Measurements from ENCODE around the gene PARD3B. TPM values are rescaled to one million over a fixed set of nuclear protein-coding genes. Genes with fewer than 3 reads are reported as not detected.
A peak's percentile ranks its signal among the peaks of the same experiment; 100 is the strongest.
"Not testable (repeated sequence)": the region's sequence is repeated elsewhere in the genome, so short reads cannot be mapped to it uniquely, and the experiment has no call there.

Gene PARD3B
- total and polyA plus RNA-seq, 2 of the 13 experiments (the other 11 are each of a cell fraction or from before 2014, with no cell fraction given), result 0.71 to 2.3 TPM

DNA sequence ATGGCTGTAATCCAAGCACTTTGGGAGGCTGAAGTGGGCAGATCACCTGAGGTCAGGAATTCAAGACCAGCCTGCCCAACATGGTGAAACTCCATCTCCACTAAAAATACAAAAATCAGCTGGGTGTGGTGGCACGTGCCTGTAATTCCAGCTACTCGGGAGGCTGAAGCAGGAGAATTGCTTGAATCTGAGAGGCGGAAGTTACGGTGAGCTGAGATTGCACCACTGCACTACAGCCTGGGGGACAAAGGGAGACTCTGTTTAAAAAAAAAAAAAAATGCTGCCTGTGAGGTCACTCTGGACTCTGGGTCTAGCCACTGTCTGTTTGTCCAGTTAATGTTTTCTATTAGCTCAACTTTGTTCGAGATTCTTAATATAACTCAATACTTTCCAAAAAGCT lies 673.5 kb downstream of the PARD3B start (continued):
- TF ChIP-seq SMYD3 (CRISPR knock-in tag; IDR thresholded peaks at IDR 0.05), result 0 out of 2 replicates have a peak, but pooled peaks have one; percentile 39
- peak; percentile 38 for TF ChIP-seq TEAD3 (CRISPR knock-in tag; optimal IDR thresholded peaks at IDR 0.05; ENCODE audit: borderline replicate concordance)
- peak; percentile 15; the same call in 1 of the 2 replicates for TF ChIP-seq KAT8 (CRISPR knock-in tag; IDR thresholded peaks at IDR 0.05)
- TF ChIP-seq, protein P1, sequence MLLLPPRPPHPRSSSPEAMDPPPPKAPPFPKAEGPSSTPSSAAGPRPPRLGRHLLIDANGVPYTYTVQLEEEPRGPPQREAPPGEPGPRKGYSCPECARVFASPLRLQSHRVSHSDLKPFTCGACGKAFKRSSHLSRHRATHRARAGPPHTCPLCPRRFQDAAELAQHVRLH (CRISPR knock-in tag; IDR thresholded peaks at IDR 0.05; ENCODE audit: borderline replicate concordance, low read depth), result 0 out of 2 replicates have a peak, but pooled peaks have one; percentile 29
- TF ChIP-seq BHLHE40 (IDR thresholded peaks at IDR 0.05; ENCODE audit: low read length), result peak; percentile 90
- TF ChIP-seq ETV5 (CRISPR knock-in tag; IDR thresholded peaks at IDR 0.05; ENCODE audit: borderline replicate concordance), result peak; percentile 80
- TF ChIP-seq SAP130 (CRISPR knock-in tag; IDR thresholded peaks at IDR 0.05; ENCODE audit: low read depth), result peak; percentile 40; the same call in 1 of the 2 replicates
- TF ChIP-seq TARDBP (CRISPR knock-in tag; IDR thresholded peaks at IDR 0.05), result 0 out of 2 replicates have a peak, but pooled peaks have one; percentile 40
- TF ChIP-seq PHF21A (CRISPR knock-in tag; IDR thresholded peaks at IDR 0.05), result peak; percentile 57
- peak; percentile 82 for TF ChIP-seq ZMYM4 (CRISPR knock-in tag; IDR thresholded peaks at IDR 0.05)
- TF ChIP-seq, protein P2, sequence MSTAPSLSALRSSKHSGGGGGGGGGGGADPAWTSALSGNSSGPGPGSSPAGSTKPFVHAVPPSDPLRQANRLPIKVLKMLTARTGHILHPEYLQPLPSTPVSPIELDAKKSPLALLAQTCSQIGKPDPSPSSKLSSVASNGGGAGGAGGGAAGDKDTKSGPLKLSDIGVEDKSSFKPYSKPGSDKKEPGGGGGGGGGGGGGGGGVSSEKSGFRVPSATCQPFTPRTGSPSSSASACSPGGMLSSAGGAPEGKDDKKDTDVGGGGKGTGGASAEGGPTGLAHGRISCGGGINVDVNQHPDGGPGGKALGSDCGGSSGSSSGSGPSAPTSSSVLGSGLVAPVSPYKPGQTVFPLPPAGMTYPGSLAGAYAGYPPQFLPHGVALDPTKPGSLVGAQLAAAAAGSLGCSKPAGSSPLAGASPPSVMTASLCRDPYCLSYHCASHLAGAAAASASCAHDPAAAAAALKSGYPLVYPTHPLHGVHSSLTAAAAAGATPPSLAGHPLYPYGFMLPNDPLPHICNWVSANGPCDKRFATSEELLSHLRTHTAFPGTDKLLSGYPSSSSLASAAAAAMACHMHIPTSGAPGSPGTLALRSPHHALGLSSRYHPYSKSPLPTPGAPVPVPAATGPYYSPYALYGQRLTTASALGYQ (CRISPR knock-in tag; IDR thresholded peaks at IDR 0.05), result peak; percentile 21; the same call in 1 of the 2 replicates
- peak in 1 of 2 experiments; percentile 29; a peak in 1 of 4 replicates for TF ChIP-seq EP300 (IDR thresholded peaks at IDR 0.05; ENCODE audit: low read depth in 2 of 2, low read length in 2 of 2)
- not testable (repeated sequence) for TF ChIP-seq EP300 (CRISPR knock-in tag; IDR thresholded peaks at IDR 0.05; ENCODE audit: borderline replicate concordance)
- 0 out of 2 replicates have a peak, but pooled peaks have one; percentile 34 for TF ChIP-seq ZNF230 (CRISPR knock-in tag; IDR thresholded peaks at IDR 0.05)
- TF ChIP-seq ARID5B (CRISPR knock-in tag; IDR thresholded peaks at IDR 0.05), result peak; percentile 86
- TF ChIP-seq PRDM10 (CRISPR knock-in tag; IDR thresholded peaks at IDR 0.05; ENCODE audit: low read depth), result peak; percentile 64; the same call in 1 of the 2 replicates
- TF ChIP-seq SALL1 (CRISPR knock-in tag; IDR thresholded peaks at IDR 0.05), result peak; percentile 68
- peak; percentile 94 for TF ChIP-seq GFI1 (CRISPR knock-in tag; IDR thresholded peaks at IDR 0.05; ENCODE audit: borderline replicate concordance)
- TF ChIP-seq ZNF501 (CRISPR knock-in tag; IDR thresholded peaks at IDR 0.05), result peak; percentile 45; the same call in 1 of the 2 replicates
- peak; percentile 49 for TF ChIP-seq FOSL2 (CRISPR knock-in tag; IDR thresholded peaks at IDR 0.05)

Data from HepG2 (cell line).